ENCODE measurements around the gene TADA2A.
"Not testable (repeated sequence)": the region's sequence is repeated elsewhere in the genome, so short reads cannot be mapped to it uniquely, and the experiment has no call there.

TADA2A gene

GRCh38 chr17:37446027-37446426 is 39.3 kb downstream of the TADA2A start:
- DNase-seq, result peak; percentile 12
- Histone ChIP-seq H3K4me3 (ENCODE audit: low read depth, low read length) (no peak overlapping the region), H3K36me3 (peaks cover 43% of the 10 kb centered on the region), H3K9me3 (ENCODE audit: severe bottlenecking) (no peaks in the 10 kb centered on the region), H3K27me3 (ENCODE audit: insufficient read depth, low read depth, severe bottlenecking) (no peaks in the 10 kb centered on the region), H3K27ac (no peak overlapping the region)
- TF ChIP-seq CTCF (IDR thresholded peaks at IDR 0.05; ENCODE audit: low read depth, low read length), result no peak

GRCh38 chr17:37447641-37448040 is 41.0 kb downstream of the TADA2A start:
- no peak overlapping the region for H3K27ac ChIP-seq
- TF ChIP-seq CTCF (IDR thresholded peaks at IDR 0.05; ENCODE audit: low read depth, low read length), result no peak
- no peaks in the 10 kb centered on the region for H3K9me3 ChIP-seq (ENCODE audit: severe bottlenecking)
- DNase-seq, result no peak
- no peak overlapping the region for H3K4me3 ChIP-seq (ENCODE audit: low read depth, low read length)
- H3K27me3 ChIP-seq (ENCODE audit: insufficient read depth, low read depth, severe bottlenecking), result no peaks in the 10 kb centered on the region
- peaks cover 34% of the 10 kb centered on the region for H3K36me3 ChIP-seq

- Histone ChIP-seq H3K4me3 (ENCODE audit: low read depth, low read length) (no peak overlapping the region), H3K36me3 (peaks cover 15% of the 10 kb centered on the region), H3K9me3 (ENCODE audit: severe bottlenecking) (no peaks in the 10 kb centered on the region), H3K27me3 (ENCODE audit: insufficient read depth, low read depth, severe bottlenecking) (no peaks in the 10 kb centered on the region), H3K27ac (no peak overlapping the region)
- DNase-seq, result no peak
- TF ChIP-seq CTCF (IDR thresholded peaks at IDR 0.05; ENCODE audit: low read depth, low read length), result no peak
Observed at GRCh38 chr17:37450112-37450511, 43.4 kb downstream of the TADA2A start.

- not testable (repeated sequence) for DNase-seq; H3K4me3 ChIP-seq (ENCODE audit: low read depth, low read length); H3K9me3 ChIP-seq (ENCODE audit: severe bottlenecking); H3K36me3 ChIP-seq; H3K27me3 ChIP-seq (ENCODE audit: insufficient read depth, low read depth, severe bottlenecking); H3K27ac ChIP-seq
Observed at GRCh38 chr17:37457801-37458200, 51.1 kb downstream of the TADA2A start.

- no peaks in the 10 kb centered on the region for H3K9me3 ChIP-seq (ENCODE audit: severe bottlenecking)
- TF ChIP-seq CTCF (IDR thresholded peaks at IDR 0.05; ENCODE audit: low read depth, low read length), result no peak
- H3K36me3 ChIP-seq, result peaks cover 4% of the 10 kb centered on the region
- no peaks in the 10 kb centered on the region for H3K27me3 ChIP-seq (ENCODE audit: insufficient read depth, low read depth, severe bottlenecking)
- no peak overlapping the region for H3K4me3 ChIP-seq (ENCODE audit: low read depth, low read length)
- H3K27ac ChIP-seq, result no peak overlapping the region
- no peak for DNase-seq
Observed at GRCh38 chr17:37458805-37459204, 52.1 kb downstream of the TADA2A start.

GRCh38 chr17:37461668-37462067 is 55.0 kb downstream of the TADA2A start:
- H3K27ac ChIP-seq, result no peak overlapping the region

More at GRCh38 chr17:37461668-37462067, 55.0 kb downstream of the TADA2A start:
- no peak for TF ChIP-seq CTCF (IDR thresholded peaks at IDR 0.05; ENCODE audit: low read depth, low read length)
- peaks cover 17% of the 10 kb centered on the region for H3K36me3 ChIP-seq
- H3K4me3 ChIP-seq (ENCODE audit: low read depth, low read length), result no peak overlapping the region
- DNase-seq, result no peak
- no peaks in the 10 kb centered on the region for H3K9me3 ChIP-seq (ENCODE audit: severe bottlenecking)
- no peaks in the 10 kb centered on the region for H3K27me3 ChIP-seq (ENCODE audit: insufficient read depth, low read depth, severe bottlenecking)

All from WERI-Rb-1 (cell line).